Activated CD4-positive, alpha-beta T cell treated with anti-CD3 and anti-CD28 coated beads, Interleukin-2, amount 10 ng/mL, durations not matched to agents 7 days and 5 days (primary cell): Measurements from ENCODE around the gene BEND7. TPM values are rescaled to one million over a fixed set of nuclear protein-coding genes. Genes with fewer than 3 reads are reported as not detected.
A peak's percentile ranks its signal among the peaks of the same experiment; 100 is the strongest.
"Not testable (repeated sequence)": the region's sequence is repeated elsewhere in the genome, so short reads cannot be mapped to it uniquely, and the experiment has no call there.

Experiments
- CTCF ChIA-PET: fragments of 350-600 bp; sonication (Branson Sonifier 250); formaldehyde crosslinking; loops from one replicate; lab custom pipeline; 2021; ENCODE audit warnings: antibody characterized with exemption; lab: Charles Lee
- POLR2A ChIA-PET: fragments of 350-600 bp; sonication (Branson Sonifier 250); formaldehyde crosslinking; loops from one replicate; lab custom pipeline; 2021; ENCODE audit warnings: antibody characterized with exemption; lab: Charles Lee
- DNase-seq: peaks from one replicate; pipeline ENCODE4 v3.0.0-alpha.2; 2020
- H3K27ac Mint-ChIP-seq: one replicate; pipeline ENCODE4 v1.8.0; 2021; ENCODE audit warnings: mild to moderate bottlenecking, moderate library complexity, mixed read lengths
- H3K27me3 Mint-ChIP-seq: one replicate; pipeline ENCODE4 v1.8.0; 2021; ENCODE audit warnings: mixed read lengths
- H3K36me3 Mint-ChIP-seq: one replicate; pipeline ENCODE4 v1.8.0; 2021; ENCODE audit warnings: low read depth, mixed read lengths
- H3K4me1 Mint-ChIP-seq: one replicate; pipeline ENCODE4 v1.8.0; 2021; ENCODE audit warnings: mixed read lengths
- H3K4me3 Mint-ChIP-seq: one replicate; pipeline ENCODE4 v1.8.0; 2021; ENCODE audit warnings: mild to moderate bottlenecking, moderate library complexity, mixed read lengths
- H3K9me3 Mint-ChIP-seq: one replicate; pipeline ENCODE4 v1.8.0; 2021; ENCODE audit warnings: mixed read lengths
- total RNA-seq, 2 experiments: library from RNA; stranded (reverse); gene quantifications; one replicate each; pipeline ENCODE4 v1.2.3, GENCODE V29; 2021

BEND7 gene, protein sequence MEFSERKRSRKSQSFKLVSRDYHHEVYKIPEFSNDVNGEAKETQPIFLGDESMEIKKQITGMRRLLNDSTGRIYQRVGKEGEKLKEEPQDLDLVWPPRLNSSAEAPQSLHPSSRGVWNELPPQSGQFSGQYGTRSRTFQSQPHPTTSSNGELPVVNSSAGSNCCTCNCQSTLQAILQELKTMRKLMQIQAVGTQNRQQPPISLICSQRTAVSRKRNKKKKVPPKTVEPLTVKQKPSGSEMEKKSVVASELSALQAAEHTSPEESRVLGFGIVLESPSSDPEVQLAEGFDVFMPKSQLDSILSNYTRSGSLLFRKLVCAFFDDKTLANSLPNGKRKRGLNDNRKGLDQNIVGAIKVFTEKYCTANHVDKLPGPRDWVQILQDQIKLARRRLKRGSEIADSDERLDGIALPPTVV
- not detected for total RNA-seq

DNA sequence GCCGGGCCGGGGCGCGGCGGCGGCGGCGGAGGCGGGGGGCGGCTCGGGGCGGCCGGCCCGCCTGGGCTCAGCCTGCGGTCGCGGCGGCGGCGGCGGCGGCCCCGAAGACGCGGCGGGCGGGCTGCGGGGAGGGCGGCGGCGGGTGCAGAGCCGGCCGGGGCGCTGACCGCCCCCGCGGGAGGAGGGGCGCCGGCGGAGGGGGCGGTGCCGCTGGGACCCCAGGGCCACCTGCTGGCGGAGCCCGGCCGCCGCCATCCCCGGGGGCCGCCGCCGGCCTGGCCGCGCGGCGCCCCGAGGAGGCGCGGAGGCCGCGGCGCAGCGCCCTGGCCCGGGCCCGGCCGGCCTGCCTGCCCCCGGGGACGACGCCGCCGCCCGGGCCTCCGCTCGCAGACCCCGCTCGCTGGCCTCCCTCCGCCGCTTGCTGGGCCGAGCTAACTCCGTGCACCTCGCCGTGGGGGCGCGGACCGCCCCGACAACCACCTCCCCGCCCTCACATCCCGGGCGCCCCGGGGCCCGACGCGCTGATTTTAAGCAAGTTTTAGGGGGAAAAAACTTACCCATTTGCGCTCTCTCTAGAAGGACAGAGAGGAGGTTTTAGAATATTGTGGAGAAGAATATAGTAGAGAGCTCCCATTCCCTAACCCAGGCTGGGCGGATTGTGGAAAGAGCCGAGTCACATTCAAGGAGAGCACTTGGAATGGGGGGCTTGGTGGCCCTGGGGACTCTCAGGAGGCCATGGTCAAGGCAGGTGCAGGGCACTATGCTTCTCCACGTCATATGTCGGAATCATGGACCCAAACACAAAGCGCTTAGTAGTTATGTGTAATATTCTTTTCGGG, at the start of gene BEND7:
BEND7 (minus strand) TSS at position 140 of the 839 bp plus-strand sequence. CDS start 481 bp downstream, outside the sequence.
- no peak within 1 kb of the TSS for H3K27ac Mint-ChIP-seq
- H3K36me3 Mint-ChIP-seq = no peaks in the 10 kb centered on the region
- POLR2A ChIA-PET = interaction anchor here (0.6 kb wide), 1 partner anchor 9 kb away, joined by 4 read pairs; no protein-coding TSS in a partner anchor
- peaks cover 66% of the 10 kb centered on the region for H3K27me3 Mint-ChIP-seq
- CTCF ChIA-PET = no interaction called here
- no peak for DNase-seq
- H3K4me1 Mint-ChIP-seq = peaks cover 7% of the 10 kb centered on the region
- peak within 1 kb of the TSS; percentile 52 for H3K4me3 Mint-ChIP-seq
- H3K9me3 Mint-ChIP-seq = no peaks in the 10 kb centered on the region

DNA sequence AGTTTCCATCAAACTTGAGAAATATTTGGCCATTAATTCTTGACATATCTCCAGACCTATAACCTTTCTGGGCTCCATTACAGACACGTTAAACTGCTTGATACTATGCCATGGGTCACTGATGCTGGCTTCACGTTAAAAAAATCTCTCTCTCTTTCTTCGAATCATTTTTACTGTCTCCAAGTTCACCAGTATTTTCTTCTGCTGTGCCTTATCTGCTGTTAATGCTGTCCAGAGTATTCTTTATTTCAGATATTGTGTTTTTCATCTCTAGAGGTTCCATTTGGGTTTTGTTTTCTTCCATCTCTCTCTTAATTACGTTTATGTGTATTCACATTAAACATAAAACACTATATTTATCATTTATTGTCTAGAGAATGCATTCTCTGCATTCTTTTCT, 45.1 kb upstream of the BEND7 start:
- Mint-ChIP-seq H3K9me3 (peaks cover 1% of the 10 kb centered on the region), H3K36me3 (no peaks in the 10 kb centered on the region), H3K27me3 (peaks cover 26% of the 10 kb centered on the region), H3K4me3 (no peak overlapping the region), H3K4me1 (no peaks in the 10 kb centered on the region), H3K27ac (no peak overlapping the region)
- ChIA-PET CTCF (no interaction called here), POLR2A (no interaction called here)
- DNase-seq = no peak

DNA sequence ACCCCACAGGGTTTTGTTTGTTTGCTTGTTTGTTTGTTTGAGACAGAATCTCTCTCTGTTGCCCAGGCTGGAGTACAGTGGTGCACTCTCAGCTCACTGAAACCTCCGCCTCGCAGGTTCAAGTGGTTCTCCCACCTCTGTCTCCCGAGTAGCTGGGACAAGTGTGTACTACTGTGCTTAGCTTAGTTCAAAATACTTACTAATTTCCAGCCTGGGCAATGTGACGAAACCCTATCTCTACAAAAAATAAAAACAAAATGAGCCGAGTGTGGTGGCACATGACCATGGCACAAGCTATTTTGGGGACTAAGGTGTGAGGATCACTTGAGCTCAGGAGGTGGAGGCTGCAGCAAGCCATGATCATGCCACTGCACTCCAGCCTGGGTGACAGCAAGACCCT, 42.7 kb upstream of the BEND7 start:
- no peaks in the 10 kb centered on the region for H3K4me1 Mint-ChIP-seq
- ChIA-PET POLR2A (no interaction called here), CTCF (no interaction called here)
- no peak overlapping the region for H3K27ac Mint-ChIP-seq
- DNase-seq = no peak
- peaks cover 1% of the 10 kb centered on the region for H3K9me3 Mint-ChIP-seq
- no peaks in the 10 kb centered on the region for H3K36me3 Mint-ChIP-seq
- peaks cover 21% of the 10 kb centered on the region for H3K27me3 Mint-ChIP-seq
- no peak overlapping the region for H3K4me3 Mint-ChIP-seq

DNA sequence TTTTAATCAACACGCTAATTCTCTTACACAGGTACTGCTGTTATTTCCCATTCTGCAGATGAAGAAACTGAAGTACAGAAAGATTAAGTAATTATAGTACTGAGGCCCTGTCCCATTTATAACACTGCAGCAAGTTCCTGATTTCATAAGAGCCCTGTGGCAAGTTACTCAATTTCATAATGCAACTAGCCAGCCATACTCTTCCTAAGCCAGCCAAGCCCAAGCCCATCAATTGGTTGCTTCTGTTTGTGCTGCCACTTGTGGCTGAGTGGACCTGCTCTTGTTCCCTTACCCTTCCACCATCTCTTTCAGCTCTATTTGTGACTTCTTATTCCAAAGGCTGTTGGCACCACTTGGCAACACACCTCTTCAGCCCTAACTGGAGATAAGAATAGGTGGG, 38.2 kb upstream of the BEND7 start:
- no peaks in the 10 kb centered on the region for H3K9me3 Mint-ChIP-seq
- H3K27me3 Mint-ChIP-seq = peaks cover 14% of the 10 kb centered on the region
- H3K27ac Mint-ChIP-seq = no peak overlapping the region
- CTCF ChIA-PET = no interaction called here
- no peaks in the 10 kb centered on the region for H3K36me3 Mint-ChIP-seq
- no peak overlapping the region for H3K4me3 Mint-ChIP-seq
- no peak for DNase-seq
- no peaks in the 10 kb centered on the region for H3K4me1 Mint-ChIP-seq
- POLR2A ChIA-PET = no interaction called here

DNA sequence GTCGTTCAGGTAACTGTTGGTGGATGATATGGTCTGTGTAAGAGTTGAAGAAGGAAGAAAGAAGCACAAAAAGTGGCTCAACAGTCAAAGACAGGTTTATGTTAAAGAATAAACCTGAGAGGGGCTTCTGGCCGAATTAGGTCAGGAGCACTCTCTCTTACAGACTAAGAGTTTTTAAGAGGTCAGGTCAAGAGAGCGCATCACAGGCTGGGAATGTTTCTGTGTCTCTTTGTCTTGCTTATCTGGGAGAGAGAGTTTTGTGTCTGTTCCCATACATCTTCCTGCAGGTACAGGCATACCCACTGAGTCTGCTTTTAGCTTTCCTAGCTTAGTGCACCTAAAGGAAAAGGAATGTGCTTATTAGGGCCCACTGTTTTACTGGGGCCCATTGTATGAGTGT, 35.8 kb upstream of the BEND7 start:
- no peaks in the 10 kb centered on the region for H3K9me3 Mint-ChIP-seq
- no peak overlapping the region for H3K4me3 Mint-ChIP-seq
- ChIA-PET CTCF (no interaction called here), POLR2A (no interaction called here)
- no peak overlapping the region for H3K27ac Mint-ChIP-seq
- H3K27me3 Mint-ChIP-seq = peaks cover 10% of the 10 kb centered on the region
- H3K36me3 Mint-ChIP-seq = no peaks in the 10 kb centered on the region
- H3K4me1 Mint-ChIP-seq = no peaks in the 10 kb centered on the region
- DNase-seq = no peak

DNA sequence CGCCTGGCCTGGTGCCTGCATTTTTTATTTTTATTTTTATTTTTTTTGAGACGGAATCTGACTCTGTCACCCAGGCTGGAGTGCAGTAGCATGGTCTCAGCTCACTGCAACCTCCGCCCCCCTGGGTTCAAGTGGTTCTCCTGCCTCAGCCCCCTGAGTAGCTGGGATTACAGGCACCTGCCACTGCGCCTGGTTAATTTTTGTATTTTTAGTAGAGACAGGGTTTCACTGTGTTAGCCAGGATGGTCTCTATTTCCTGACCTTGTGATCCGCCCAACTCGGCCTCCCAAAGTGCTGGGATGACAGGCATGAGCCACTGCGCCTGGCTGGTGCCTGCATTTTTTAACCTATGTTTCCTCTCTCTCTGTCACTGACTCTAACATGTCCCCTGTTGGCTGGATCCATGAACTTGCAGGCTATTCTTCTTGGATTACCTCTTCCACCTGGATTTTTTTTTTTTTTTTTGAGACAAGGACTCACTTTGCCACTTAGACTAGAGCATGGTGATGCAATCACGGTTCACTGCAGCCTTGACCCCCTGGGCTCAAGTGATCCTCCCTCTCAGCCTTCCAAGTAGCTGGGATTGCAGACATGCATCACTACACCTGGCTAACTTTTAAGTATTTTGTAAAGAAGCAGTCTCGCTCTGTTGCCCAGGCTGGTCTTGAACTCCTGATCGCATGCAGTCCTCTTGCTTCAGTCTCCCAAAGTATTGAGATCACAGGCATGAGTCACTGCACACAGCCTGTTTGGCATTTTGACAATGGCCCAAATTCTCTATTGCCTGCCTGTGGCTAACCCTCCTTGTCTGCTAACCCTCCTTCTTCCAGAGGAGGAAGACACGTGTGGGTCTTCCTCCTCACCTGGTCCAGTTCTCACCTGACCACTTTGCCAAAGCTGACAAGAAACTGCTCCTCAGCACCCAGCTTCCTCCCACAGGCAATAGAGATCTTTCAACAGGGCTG, 34.9 kb upstream of the BEND7 start:
- DNase-seq = no peak
- H3K36me3 Mint-ChIP-seq = no peaks in the 10 kb centered on the region
- H3K4me3 Mint-ChIP-seq = no peak overlapping the region
- H3K27ac Mint-ChIP-seq = no peak overlapping the region
- CTCF ChIA-PET = no interaction called here
- H3K27me3 Mint-ChIP-seq = peaks cover 6% of the 10 kb centered on the region
- no peaks in the 10 kb centered on the region for H3K9me3 Mint-ChIP-seq
- H3K4me1 Mint-ChIP-seq = no peaks in the 10 kb centered on the region
- POLR2A ChIA-PET = no interaction called here

DNA sequence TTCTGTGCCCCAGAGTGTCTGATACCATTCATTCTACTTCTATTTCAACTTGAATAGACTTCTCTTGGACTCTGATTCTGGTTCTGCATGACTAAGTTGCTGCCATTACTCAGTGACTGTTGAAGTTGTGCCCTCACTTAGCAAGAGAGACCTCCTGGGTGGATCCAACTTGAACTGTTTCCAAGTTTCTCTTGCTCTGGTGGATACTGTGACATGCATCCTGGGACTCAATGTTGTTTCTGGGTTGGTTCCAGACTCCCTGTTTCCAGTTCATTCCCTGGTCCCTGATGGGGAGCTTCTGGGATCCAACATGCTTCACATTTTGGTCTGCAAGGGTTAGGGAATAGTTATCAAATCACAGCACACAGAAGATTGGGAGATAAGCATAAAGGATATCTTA, 31.8 kb upstream of the BEND7 start:
- peaks cover 5% of the 10 kb centered on the region for H3K27me3 Mint-ChIP-seq
- peaks cover 2% of the 10 kb centered on the region for H3K4me1 Mint-ChIP-seq
- H3K27ac Mint-ChIP-seq = no peak overlapping the region
- no peak overlapping the region for H3K4me3 Mint-ChIP-seq
- H3K36me3 Mint-ChIP-seq = no peaks in the 10 kb centered on the region
- ChIA-PET CTCF (interaction anchor here (0.9 kb wide), 1 partner anchor 26 kb away, joined by 4 read pairs; the partner anchor contains the start of gene PRPF18), POLR2A (no interaction called here)
- DNase-seq = no peak
- H3K9me3 Mint-ChIP-seq = no peaks in the 10 kb centered on the region

DNA sequence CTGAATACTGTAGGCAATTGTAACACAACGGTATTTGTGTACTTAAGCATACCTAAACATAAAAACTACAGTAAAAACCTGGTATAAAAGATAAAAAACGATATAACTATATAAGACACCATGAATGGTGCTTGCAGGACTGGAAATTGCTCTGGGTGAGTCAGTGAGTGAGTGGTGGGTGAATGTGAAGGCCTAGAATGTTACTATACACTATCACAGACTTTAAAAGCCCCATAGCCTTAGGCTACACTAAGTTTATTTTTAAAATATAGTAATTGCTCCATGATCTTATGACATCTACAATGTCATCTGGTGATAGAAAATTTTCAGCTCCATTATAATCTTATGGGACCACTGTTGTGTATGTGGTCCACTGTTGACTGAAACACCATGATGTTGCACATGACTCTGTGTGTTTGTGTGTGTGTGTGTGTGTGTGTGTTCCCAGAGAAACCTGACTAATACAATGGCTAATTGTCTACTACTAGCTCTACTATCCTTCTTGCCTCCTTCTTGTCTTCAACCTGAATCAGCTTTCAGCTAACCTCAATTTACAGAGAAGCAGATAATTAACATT, 30.4 kb upstream of the BEND7 start:
- Mint-ChIP-seq H3K4me1 (peaks cover 2% of the 10 kb centered on the region), H3K9me3 (no peaks in the 10 kb centered on the region), H3K27ac (no peak overlapping the region), H3K4me3 (no peak overlapping the region), H3K36me3 (no peaks in the 10 kb centered on the region), H3K27me3 (peaks cover 5% of the 10 kb centered on the region)
- no peak for DNase-seq
- POLR2A ChIA-PET = no interaction called here
- CTCF ChIA-PET = no interaction called here

DNA sequence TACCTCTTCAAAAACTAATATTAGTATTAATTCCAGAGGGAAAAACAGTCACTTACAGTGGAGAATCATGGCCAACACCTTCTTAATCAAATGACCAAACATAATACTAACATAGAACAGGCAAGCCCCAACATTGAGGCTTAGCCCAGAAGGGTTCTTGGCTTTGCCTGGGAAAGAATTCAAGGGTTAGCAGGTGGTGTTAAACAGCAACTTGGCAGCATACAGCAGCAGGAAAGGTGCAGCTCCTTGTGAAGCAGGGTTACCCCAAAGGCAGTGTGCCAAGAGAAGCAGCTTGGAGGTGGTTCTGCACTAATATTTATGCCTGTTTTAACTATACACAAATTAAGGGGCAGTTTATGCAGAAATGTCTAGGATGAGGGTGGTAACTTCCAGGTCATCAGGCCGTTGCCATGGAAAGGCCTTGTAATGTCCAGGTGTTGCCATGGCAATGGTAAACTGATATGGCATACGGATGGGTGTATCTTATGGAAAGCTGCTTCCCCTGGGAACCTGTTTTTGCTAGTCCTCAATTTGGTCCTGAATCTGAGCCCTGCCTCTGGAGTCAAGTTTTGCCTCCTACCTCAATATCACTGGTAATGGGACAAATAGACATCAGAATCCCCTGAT, 27.2 kb upstream of the BEND7 start:
- no peaks in the 10 kb centered on the region for H3K9me3 Mint-ChIP-seq
- peaks cover 2% of the 10 kb centered on the region for H3K4me1 Mint-ChIP-seq
- H3K27ac Mint-ChIP-seq = no peak overlapping the region
- H3K4me3 Mint-ChIP-seq = no peak overlapping the region
- ChIA-PET CTCF (no interaction called here), POLR2A (no interaction called here)
- H3K27me3 Mint-ChIP-seq = peaks cover 15% of the 10 kb centered on the region
- DNase-seq = no peak
- no peaks in the 10 kb centered on the region for H3K36me3 Mint-ChIP-seq

DNA sequence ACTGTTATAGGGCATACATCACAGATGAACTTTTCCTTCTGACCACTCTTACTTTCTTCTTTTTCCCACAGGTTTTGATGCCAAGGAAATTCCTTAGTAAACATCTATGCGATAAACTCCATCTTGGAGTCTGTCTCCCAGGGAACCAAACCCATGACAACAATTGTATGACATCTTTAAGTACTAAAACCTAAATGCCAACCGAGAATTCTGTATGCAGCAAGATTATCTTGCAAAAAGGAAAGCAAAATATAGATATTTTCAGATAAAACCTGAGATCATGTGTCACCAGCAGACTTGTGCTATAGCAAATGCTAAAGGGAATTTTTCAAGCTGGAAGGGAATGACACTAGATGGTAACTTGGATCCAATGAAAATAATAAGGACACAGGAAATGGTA, 22.0 kb upstream of the BEND7 start:
- Mint-ChIP-seq H3K27ac (no peak overlapping the region), H3K27me3 (peaks cover 32% of the 10 kb centered on the region), H3K4me1 (no peaks in the 10 kb centered on the region), H3K4me3 (no peak overlapping the region), H3K9me3 (peaks cover 11% of the 10 kb centered on the region), H3K36me3 (no peaks in the 10 kb centered on the region)
- DNase-seq = no peak
- ChIA-PET CTCF (no interaction called here), POLR2A (no interaction called here)

DNA sequence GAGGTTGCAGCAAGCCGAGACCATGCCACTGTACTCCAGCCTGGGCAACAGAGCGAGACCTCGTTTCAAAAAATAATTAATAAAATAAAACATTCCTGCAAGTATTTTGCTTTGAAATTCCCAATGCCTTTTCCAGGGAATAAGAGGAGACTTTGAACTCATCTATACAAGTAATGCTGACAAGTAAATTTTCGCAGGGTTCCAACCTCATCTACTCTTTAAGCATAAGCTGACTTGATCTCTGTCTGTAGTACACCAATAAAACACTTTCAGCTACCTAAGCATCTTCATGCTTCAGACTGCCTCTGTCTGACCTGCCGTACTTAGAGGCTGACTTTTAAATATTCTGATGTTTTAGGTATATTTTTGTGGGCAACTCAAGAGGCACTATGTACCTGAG, 13.7 kb upstream of the BEND7 start:
- Mint-ChIP-seq H3K9me3 (no peaks in the 10 kb centered on the region), H3K27ac (no peak overlapping the region), H3K4me1 (no peaks in the 10 kb centered on the region), H3K4me3 (no peak overlapping the region), H3K27me3 (peaks cover 29% of the 10 kb centered on the region), H3K36me3 (no peaks in the 10 kb centered on the region)
- no peak for DNase-seq
- CTCF ChIA-PET = no interaction called here
- POLR2A ChIA-PET = no interaction called here

DNA sequence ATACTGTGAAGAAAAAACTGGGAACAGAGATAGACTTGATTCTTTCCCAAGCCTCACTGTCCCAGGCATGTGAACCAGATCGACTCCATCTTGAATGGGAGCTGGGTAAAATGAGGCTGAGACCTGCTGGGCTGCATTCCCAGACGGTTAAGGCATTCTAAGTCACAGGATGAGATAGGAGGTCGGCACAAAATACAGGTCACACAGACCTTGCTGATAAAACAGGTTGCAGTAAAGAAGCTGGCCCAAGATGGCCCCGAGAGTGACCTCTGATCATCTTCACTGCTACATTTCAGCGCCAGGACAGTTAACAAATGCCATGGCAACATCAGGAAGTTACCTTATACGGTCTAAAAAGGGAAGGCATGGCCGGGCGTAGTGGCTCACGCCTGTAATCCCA, 9.2 kb upstream of the BEND7 start:
- CTCF ChIA-PET = interaction anchor here (0.6 kb wide), 1 partner anchor 14 kb away, joined by 7 read pairs; no protein-coding TSS in a partner anchor
- H3K9me3 Mint-ChIP-seq = not testable (repeated sequence)

More for the DNA sequence above, 9.2 kb upstream of the BEND7 start:
- peaks cover 21% of the 10 kb centered on the region for H3K27me3 Mint-ChIP-seq
- H3K27ac Mint-ChIP-seq, POLR2A ChIA-PET, DNase-seq, H3K4me3 Mint-ChIP-seq, H3K4me1 Mint-ChIP-seq, H3K36me3 Mint-ChIP-seq: not testable (repeated sequence)
